OCI-LY1 (cell line): ENCODE measurements around the gene SLC31A2.

Source experiments
- CTCF ChIP-seq: fragments of 200-600 bp; sonication (generic), shearing (Covaris generic); IDR thresholded peaks from 2 replicates; pipeline ENCODE4 v1.5.1; 2017; ENCODE audit warnings: mild to moderate bottlenecking, antibody characterized with exemption, low read length, moderate library complexity, mixed read lengths
- EZH2 ChIP-seq: fragments of 200-600 bp; sonication (generic), shearing (Covaris generic); IDR thresholded peaks from 2 replicates; pipeline ENCODE4 v1.8.0; 2017; ENCODE audit warnings: borderline replicate concordance, mixed run types, mild to moderate bottlenecking, antibody characterized with exemption, low read length, moderate library complexity, mixed read lengths

- TF ChIP-seq CTCF: no peak
- no peak for TF ChIP-seq EZH2
Measured at GRCh38 chr9:113186137-113186755, 35.4 kb downstream of the SLC31A2 start.
